Measurements from ENCODE around the gene TTYH1. TPM values are rescaled to one million over a fixed set of nuclear protein-coding genes. Genes with fewer than 3 reads are reported as not detected.

TTYH1 gene
- total and polyA plus RNA-seq, 2 of the 8 experiments (the other 6 are each of a cell fraction or from before 2014, with no cell fraction given): 26.7 to 46.5 TPM

- CTCF ChIA-PET (ENCODE audit: partially characterized antibody): interaction anchor here (1.0 to 7.2 kb wide), 6 partner anchors 9 to 1246 kb away, joined by 3 to 39 read pairs (median 8); partner anchors contain the start of genes LENG8 and TTYH1
- H3K27ac ChIP-seq (ENCODE audit: low read depth, low read length): no peak overlapping the region
- H3K79me1 ChIP-seq (ENCODE audit: low read depth, low read length): peaks cover 2% of the 10 kb centered on the region; the same call in 1 of the 2 replicates
- H2BK15ac ChIP-seq (ENCODE audit: low read length): no peak overlapping the region
- H3K4me1 ChIP-seq (replicated peaks in 1 of 4; ENCODE audit: control insufficient read depth in 3 of 4, insufficient read depth in 4 of 4, low read length in 3 of 4): peaks cover 11 to 31% (median 17%) of the 10 kb centered on the region in 4 experiments
- H3K9me3 ChIP-seq (ENCODE audit: insufficient read depth in 2 of 2, low read depth in 1 of 2, low read length in 1 of 2): no peaks in the 10 kb centered on the region
- H3K23ac ChIP-seq (ENCODE audit: insufficient read length): no peak overlapping the region
- H4K91ac ChIP-seq (replicated peaks; ENCODE audit: insufficient read length, low read length): no peak overlapping the region
- no peak overlapping the region for H2AK5ac ChIP-seq (ENCODE audit: low read depth, low read length)
- 92% methylated on average over 33 of the region's 36 CpGs; no CpG with 5 or more reads in 1 of the 2 experiments for WGBS, 2 experiments (ENCODE audit: extremely low coverage in 1 of 2, insufficient coverage in 1 of 2, insufficient read length in 1 of 2, insufficient replicate concordance in 2 of 2, low coverage in 1 of 2, low lambda C conversion rate in 2 of 2, missing lambda C conversion rate in 1 of 2)
- H3K14ac ChIP-seq (ENCODE audit: insufficient read length): no peak overlapping the region
- no peaks in the 10 kb centered on the region for H3K79me2 ChIP-seq (ENCODE audit: control insufficient read depth in 1 of 2, insufficient read depth in 2 of 2, low read length in 2 of 2)
- H3K23me2 ChIP-seq (ENCODE audit: low read depth, low read length): peaks cover 3% of the 10 kb centered on the region; the same call in 1 of the 2 replicates
- H2BK120ac ChIP-seq (replicated peaks; ENCODE audit: low read depth, low read length): no peak overlapping the region
- H2BK5ac ChIP-seq (ENCODE audit: low read depth, low read length): no peak overlapping the region
- H4K5ac ChIP-seq (ENCODE audit: insufficient read length, low read depth, low read length): no peak overlapping the region
- DNase-seq (ENCODE audit: low read depth in 1 of 2, low spot score in 2 of 2) (no peak), FAIRE-seq (no peak)
- H3K4me3 ChIP-seq (ENCODE audit: extremely low read depth in 1 of 4, insufficient read depth in 2 of 4, low read depth in 3 of 4, low read length in 4 of 4): no peak overlapping the region
- no peak overlapping the region for H2BK12ac ChIP-seq (ENCODE audit: low read depth, low read length)
- no peak overlapping the region for H2AFZ ChIP-seq (ENCODE audit: low read length)
- no peak overlapping the region for H3K9ac ChIP-seq (replicated peaks in 1 of 4; ENCODE audit: extremely low read depth in 1 of 4, low read depth in 3 of 4, low read length in 3 of 4)
- H3K56ac ChIP-seq (replicated peaks; ENCODE audit: insufficient read length, low read depth, low read length): no peak overlapping the region
- no peak overlapping the region for H3K18ac ChIP-seq (ENCODE audit: extremely low read depth, low read length)
- no peak overlapping the region for H2BK20ac ChIP-seq (ENCODE audit: low read length)
- H3K36me3 ChIP-seq (ENCODE audit: control insufficient read depth in 2 of 4, insufficient read depth in 4 of 4, low read length in 3 of 4): peaks cover 2 to 16% (median 3%) of the 10 kb centered on the region in 4 experiments; a peak in 7 of 8 replicates
- POLR2A ChIA-PET (ENCODE audit: partially characterized antibody): interaction anchor here (0.9 to 1.9 kb wide), 5 partner anchors 9 to 98 kb away, joined by 3 to 6 read pairs (median 3); partner anchors contain the start of gene TTYH1
- H3K4me2 ChIP-seq (ENCODE audit: insufficient read depth in 1 of 2, low read depth in 2 of 2, low read length in 2 of 2): no peak overlapping the region
- H4K8ac ChIP-seq (ENCODE audit: extremely low read depth, insufficient read depth, low read length): no peak overlapping the region
- H3K4ac ChIP-seq (replicated peaks; ENCODE audit: insufficient read length, low read depth, low read length): no peak overlapping the region
- H4K20me1 ChIP-seq (replicated peaks in 1 of 2; ENCODE audit: control insufficient read depth in 1 of 2, insufficient read depth in 2 of 2, low read length in 2 of 2): peaks cover 4 to 7% of the 10 kb centered on the region in 2 experiments
- peaks cover 0 to 3% (median 1%) of the 10 kb centered on the region in 4 experiments; a peak in 2 of 7 replicates for H3K27me3 ChIP-seq (replicated peaks in 1 of 4; ENCODE audit: control insufficient read depth in 3 of 4, extremely low read depth in 1 of 4, insufficient read depth in 3 of 4, low read length in 3 of 4)
- TF ChIP-seq YY1 (IDR thresholded peaks at IDR 0.05; ENCODE audit: low read depth, low read length) (no peak), SP4 (IDR thresholded peaks at IDR 0.05; ENCODE audit: low read length) (no peak), NRF1 (IDR thresholded peaks at IDR 0.05; ENCODE audit: low read depth, low read length) (no peak), CEBPB (IDR thresholded peaks at IDR 0.05; ENCODE audit: low read depth, low read length) (no peak), ASH2L (IDR thresholded peaks at IDR 0.05; ENCODE audit: low read length) (no peak), HDAC6 (IDR thresholded peaks at IDR 0.05; ENCODE audit: low read depth, low read length) (no peak), POLR2AphosphoS5 (IDR thresholded peaks at IDR 0.05; ENCODE audit: low read depth, low read length) (no peak), EP300 (IDR thresholded peaks at IDR 0.05; ENCODE audit: borderline replicate concordance in 1 of 2, low read depth in 2 of 2, low read length in 2 of 2) (no peak), GTF2F1 (IDR thresholded peaks at IDR 0.05; ENCODE audit: borderline replicate concordance, low read depth, low read length) (no peak), BRCA1 (IDR thresholded peaks at IDR 0.05; ENCODE audit: low read depth, low read length) (no peak), TAF1 (IDR thresholded peaks at IDR 0.05; ENCODE audit: low read depth, low read length) (no peak), JUN (IDR thresholded peaks at IDR 0.05; ENCODE audit: low read depth, low read length) (no peak), SRF (IDR thresholded peaks at IDR 0.05; ENCODE audit: low read depth, low read length) (no peak), JUND (IDR thresholded peaks at IDR 0.05; ENCODE audit: low read length) (no peak), POLR2A (IDR thresholded peaks at IDR 0.05; ENCODE audit: control extremely low read depth in 1 of 2, low read depth in 2 of 2, low read length in 2 of 2) (no peak)
Observed at GRCh38 chr19:54424660-54425381, 9.6 kb downstream of the TTYH1 start.

Measured in H1 (cell line).